Type B pancreatic cell (in vitro differentiated cells): ENCODE data around the gene TCEAL2. TPM values are rescaled to one million over a fixed set of nuclear protein-coding genes. Genes with fewer than 3 reads are reported as not detected.

ENCODE experiments used
- DNase-seq: peaks from one replicate; pipeline ENCODE4 v3.0.0; 2021; ENCODE audit warnings: mixed read lengths; ENCODE audit not compliant: unreplicated experiment; ENCODE audit errors: extremely low spot score
- H3K27ac Mint-ChIP-seq: 2 replicates; pipeline ENCODE4 v1.8.0; 2021; ENCODE audit warnings: mild to moderate bottlenecking, mixed read lengths
- H3K27me3 Mint-ChIP-seq: 2 replicates; pipeline ENCODE4 v1.8.0; 2021; ENCODE audit warnings: mixed read lengths
- H3K36me3 Mint-ChIP-seq: 2 replicates; pipeline ENCODE4 v1.8.0; 2021; ENCODE audit warnings: mixed read lengths
- H3K4me1 Mint-ChIP-seq: one replicate; pipeline ENCODE4 v1.8.0; 2021; ENCODE audit warnings: mixed read lengths; ENCODE audit not compliant: unreplicated experiment
- H3K4me3 Mint-ChIP-seq: 2 replicates; pipeline ENCODE4 v1.8.0; 2021; ENCODE audit warnings: mild to moderate bottlenecking, mixed read lengths
- H3K9me3 Mint-ChIP-seq: 2 replicates; pipeline ENCODE4 v1.8.0; 2021; ENCODE audit warnings: mixed read lengths
- total RNA-seq: library from RNA; stranded (reverse); gene quantifications from 2 replicates; pipeline ENCODE4 v1.2.1, GENCODE V29; 2021; ENCODE audit warnings: low replicate concordance
- TF ChIP-seq, protein P1 (sequence below): fragments of 200-600 bp; sonication (generic); conservative IDR thresholded peaks from 2 replicates; pipeline ENCODE4 v1.5.0; 2021; ENCODE audit warnings: antibody characterized with exemption, mild to moderate bottlenecking

The TCEAL2 gene
- total RNA-seq, 1 donor from 2014 or later: 3.1 TPM

DNA sequence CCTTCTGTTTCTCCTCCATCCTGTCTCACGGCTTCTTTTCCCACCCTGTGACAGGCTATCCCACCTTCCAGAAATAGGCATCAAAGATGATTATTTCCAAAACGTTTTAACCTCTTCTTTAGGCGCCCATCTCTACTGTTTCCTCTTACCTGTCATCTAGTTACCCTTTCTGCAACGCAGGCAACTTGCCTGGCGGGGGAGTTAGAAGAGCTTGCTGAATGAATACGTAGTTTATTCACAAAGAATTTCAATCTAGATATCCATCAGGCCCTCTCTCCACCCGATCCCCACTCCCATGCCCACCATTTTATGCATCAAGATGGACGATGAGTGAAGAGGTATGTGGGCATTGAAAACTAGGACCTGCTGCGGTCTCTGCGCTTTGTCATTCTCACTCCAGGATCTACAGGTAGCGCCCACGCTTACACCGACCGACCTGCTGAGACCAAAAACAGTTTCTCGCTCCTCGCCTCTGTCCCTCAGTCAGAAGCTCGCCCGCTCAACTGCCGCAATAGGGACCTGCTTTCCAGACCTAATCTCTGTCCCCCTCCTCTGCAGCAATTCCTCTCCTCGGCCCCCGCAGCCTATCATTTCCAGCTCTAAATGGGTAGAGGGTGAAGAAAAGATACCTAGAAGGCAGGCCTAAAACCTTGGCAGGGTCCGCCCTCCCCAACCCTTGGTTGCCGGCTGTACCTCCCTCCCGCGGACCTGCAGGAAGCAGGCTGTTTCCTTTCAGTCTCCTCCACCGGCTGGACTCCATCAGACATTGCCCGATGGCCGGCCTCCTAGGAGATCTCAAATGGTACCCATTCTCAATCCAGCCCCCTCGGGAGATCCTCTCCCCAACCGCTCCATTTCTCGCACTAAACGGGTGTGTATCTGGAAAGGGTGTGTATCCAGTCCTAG lies 29.7 kb downstream of the TCEAL2 start:
- DNase-seq: no peak
- peak overlapping the region; percentile 96 for H3K27ac Mint-ChIP-seq
- no peaks in the 10 kb centered on the region for H3K9me3 Mint-ChIP-seq
- TF ChIP-seq, protein P1, sequence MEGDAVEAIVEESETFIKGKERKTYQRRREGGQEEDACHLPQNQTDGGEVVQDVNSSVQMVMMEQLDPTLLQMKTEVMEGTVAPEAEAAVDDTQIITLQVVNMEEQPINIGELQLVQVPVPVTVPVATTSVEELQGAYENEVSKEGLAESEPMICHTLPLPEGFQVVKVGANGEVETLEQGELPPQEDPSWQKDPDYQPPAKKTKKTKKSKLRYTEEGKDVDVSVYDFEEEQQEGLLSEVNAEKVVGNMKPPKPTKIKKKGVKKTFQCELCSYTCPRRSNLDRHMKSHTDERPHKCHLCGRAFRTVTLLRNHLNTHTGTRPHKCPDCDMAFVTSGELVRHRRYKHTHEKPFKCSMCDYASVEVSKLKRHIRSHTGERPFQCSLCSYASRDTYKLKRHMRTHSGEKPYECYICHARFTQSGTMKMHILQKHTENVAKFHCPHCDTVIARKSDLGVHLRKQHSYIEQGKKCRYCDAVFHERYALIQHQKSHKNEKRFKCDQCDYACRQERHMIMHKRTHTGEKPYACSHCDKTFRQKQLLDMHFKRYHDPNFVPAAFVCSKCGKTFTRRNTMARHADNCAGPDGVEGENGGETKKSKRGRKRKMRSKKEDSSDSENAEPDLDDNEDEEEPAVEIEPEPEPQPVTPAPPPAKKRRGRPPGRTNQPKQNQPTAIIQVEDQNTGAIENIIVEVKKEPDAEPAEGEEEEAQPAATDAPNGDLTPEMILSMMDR: no peak
- H3K27me3 Mint-ChIP-seq: peaks cover 20% of the 10 kb centered on the region
- no peaks in the 10 kb centered on the region for H3K4me1 Mint-ChIP-seq
- peak overlapping the region; percentile 96 for H3K4me3 Mint-ChIP-seq
- no peaks in the 10 kb centered on the region for H3K36me3 Mint-ChIP-seq

DNA sequence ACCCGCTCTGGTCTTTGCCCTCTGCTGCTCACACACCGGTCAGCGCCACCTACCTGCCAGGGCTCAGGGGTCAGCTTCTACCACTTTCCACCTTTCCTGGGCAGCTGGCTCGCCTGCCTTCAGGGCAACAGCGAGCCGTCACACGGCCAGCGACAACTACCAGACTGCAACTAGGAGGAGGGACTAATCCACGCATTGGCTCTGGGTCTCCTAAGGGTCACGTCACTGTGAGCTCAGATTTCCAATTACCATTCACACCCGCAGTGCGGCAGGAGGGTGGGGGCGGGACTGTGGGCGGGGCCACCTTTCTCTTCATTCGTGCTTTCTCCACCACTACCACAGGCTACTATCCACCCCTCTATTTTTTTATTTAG lies 30.3 kb downstream of the TCEAL2 start, which contains the start of gene BEX5:
BEX5 (minus strand) TSS at position 172 of the 374 bp plus-strand sequence. CDS start 1,712 bp downstream, outside the sequence.
- Mint-ChIP-seq H3K9me3 (no peaks in the 10 kb centered on the region), H3K27ac (peak within 1 kb of the TSS; percentile 96), H3K27me3 (peaks cover 20% of the 10 kb centered on the region), H3K4me1 (no peaks in the 10 kb centered on the region), H3K4me3 (peak within 1 kb of the TSS; percentile 96), H3K36me3 (no peaks in the 10 kb centered on the region)
- DNase-seq: no peak
- TF ChIP-seq, protein P1: no peak

Other genes starting within 250 kb of the TCEAL2 start
- 1.6 and 4.7 TPM in 2 replicates for gene ZMAT1, start 193.7 kb upstream of the TCEAL2 start, total RNA-seq
- not detected in 2 replicates for gene TCEAL6, start 16.8 kb downstream of the TCEAL2 start, total RNA-seq
- gene BEX5, start 30.3 kb downstream of the TCEAL2 start, total RNA-seq: 3.4 and 22.0 TPM in 2 replicates
- 0.52 TPM in 1 of 2 replicates, not detected in the other for gene TCP11X1, start 89.6 kb downstream of the TCEAL2 start, total RNA-seq
- not detected in 2 replicates for gene NXF2, start 121.5 kb downstream of the TCEAL2 start, total RNA-seq